Measurements from ENCODE around the gene SLC29A1. TPM values are rescaled to one million over a fixed set of nuclear protein-coding genes. Genes with fewer than 3 reads are reported as not detected.

Gene SLC29A1
- total and polyA plus RNA-seq, 5 donors, result 63.2 to 177 (median 138) TPM

- Histone ChIP-seq H3K4me3 (ENCODE audit: low read length) (peak overlapping the region; percentile 52), H3K27ac (ENCODE audit: low read length) (no peak overlapping the region), H3K9me3 (ENCODE audit: control insufficient read depth, low read length) (no peaks in the 10 kb centered on the region), H3K27me3 (ENCODE audit: control insufficient read depth, insufficient read depth) (no peaks in the 10 kb centered on the region), H3K4me1 (ENCODE audit: control insufficient read depth, insufficient read depth, low read length) (peaks cover 14% of the 10 kb centered on the region)
- intact Hi-C loops (cut with DNase I), result loop anchor here in 1 of 4 donors (5.0 kb wide), 1 partner anchor 73 kb away; no protein-coding TSS in a partner anchor
- 10% methylated on average over 13 of the region's 13 CpGs for WGBS
- peak in 1 of 3 donors; percentile 75 for DNase-seq
- peak in 1 of 2 donors; percentile 2 for ATAC-seq
These were observed 41.0 kb downstream of the SLC29A1 start for GRCh38 chr6:44264154-44265006.

DNA sequence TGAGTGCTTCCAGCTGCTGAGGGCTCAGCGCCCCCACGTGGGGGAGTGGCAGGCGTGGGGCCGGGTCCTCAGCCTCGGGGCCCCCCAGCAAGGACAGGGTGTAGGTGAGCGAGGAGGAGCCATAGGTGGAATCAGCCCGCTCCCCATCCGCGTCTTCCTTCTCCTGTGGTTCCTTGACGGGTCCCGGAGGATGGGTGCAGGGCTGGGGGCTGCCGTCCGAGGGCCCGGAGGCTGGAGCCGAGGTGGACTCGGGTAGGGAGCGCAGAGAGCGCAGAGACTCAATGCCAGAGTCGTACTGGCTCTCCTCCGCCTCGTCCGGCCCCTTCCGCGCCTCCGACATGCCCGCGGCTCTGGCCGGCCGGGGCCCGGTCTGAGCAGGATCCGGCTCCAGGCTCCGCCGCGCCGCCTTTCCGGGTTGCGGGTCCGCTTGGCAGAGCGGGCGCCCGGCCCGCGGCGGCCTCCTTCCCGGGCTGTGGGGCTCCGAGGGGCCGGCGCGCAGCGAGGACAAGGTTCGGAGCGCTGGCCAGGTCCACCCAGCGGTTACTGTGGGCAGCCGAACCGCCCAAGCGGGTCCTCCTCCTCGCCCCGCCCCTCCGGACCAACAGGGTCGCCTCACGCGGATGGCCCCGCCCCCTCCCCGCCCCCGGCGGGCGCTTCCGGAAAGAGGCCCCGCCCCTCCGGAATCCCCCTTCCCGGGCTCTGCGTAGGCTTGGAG is 41.8 kb downstream of the SLC29A1 start, which contains the start of gene NFKBIE:
TSS of gene NFKBIE (minus strand) at position 545 of the 715 bp plus-strand sequence. CDS start at position 340, 205 bp downstream.
- H3K4me1 ChIP-seq (ENCODE audit: control insufficient read depth, insufficient read depth, low read length), result peaks cover 14% of the 10 kb centered on the region
- no peaks in the 10 kb centered on the region for H3K9me3 ChIP-seq (ENCODE audit: control insufficient read depth, low read length)
- WGBS, result under 1% methylated on average over 71 of the region's 72 CpGs
- ATAC-seq, result peak; percentile 93 to 95
- peak; percentile 97 to 99 (median 99) for DNase-seq
- peak within 1 kb of the TSS; percentile 52 for H3K4me3 ChIP-seq (ENCODE audit: low read length)
- intact Hi-C loops (cut with DNase I), result loop anchor here in 1 of 4 donors (5.0 kb wide), 1 partner anchor 72 kb away; no protein-coding TSS in a partner anchor
- H3K27me3 ChIP-seq (ENCODE audit: control insufficient read depth, insufficient read depth), result no peaks in the 10 kb centered on the region
- peak within 1 kb of the TSS; percentile 10 for H3K27ac ChIP-seq (ENCODE audit: low read length)

GRCh38 chr6:44265722-44266233 is 42.4 kb downstream of the SLC29A1 start:
- 68% methylated on average over 17 of the region's 17 CpGs for WGBS
- H3K4me3 ChIP-seq (ENCODE audit: low read length), result peak overlapping the region; percentile 52
- DNase-seq (no peak), ATAC-seq (no peak)
- no peaks in the 10 kb centered on the region for H3K27me3 ChIP-seq (ENCODE audit: control insufficient read depth, insufficient read depth)
- peaks cover 14% of the 10 kb centered on the region for H3K4me1 ChIP-seq (ENCODE audit: control insufficient read depth, insufficient read depth, low read length)
- intact Hi-C loops (cut with DNase I), result loop anchor here in 1 of 4 donors (5.0 kb wide), 1 partner anchor 72 kb away; no protein-coding TSS in a partner anchor
- H3K9me3 ChIP-seq (ENCODE audit: control insufficient read depth, low read length), result no peaks in the 10 kb centered on the region
- H3K27ac ChIP-seq (ENCODE audit: low read length), result no peak overlapping the region

DNA sequence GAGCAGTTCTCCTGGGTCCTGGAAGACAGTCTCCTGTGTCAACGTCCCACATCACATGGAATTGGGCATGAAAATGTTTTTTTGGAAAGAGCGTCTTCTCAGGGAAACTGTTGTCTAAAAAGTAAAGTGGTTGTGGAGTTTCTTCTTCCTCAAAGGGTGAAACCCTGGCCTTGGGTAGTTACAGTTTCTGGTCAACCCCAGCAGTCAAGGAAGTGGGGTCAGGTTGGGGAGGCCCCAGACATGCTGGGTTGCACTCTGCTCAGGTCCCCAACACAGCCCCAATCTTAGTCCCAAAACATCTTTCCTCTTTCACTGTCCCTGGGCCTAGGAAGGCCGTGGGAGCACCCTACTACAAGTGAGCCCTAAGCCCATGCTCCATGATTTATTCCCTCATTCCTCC is 43.0 kb downstream of the SLC29A1 start:
- no peak overlapping the region for H3K4me3 ChIP-seq (ENCODE audit: low read length)
- DNase-seq, result no peak
- intact Hi-C loops (cut with DNase I), result loop anchor here in 1 of 4 donors (5.0 kb wide), 1 partner anchor 71 kb away; no protein-coding TSS in a partner anchor
- H3K27ac ChIP-seq (ENCODE audit: low read length), result no peak overlapping the region
- H3K27me3 ChIP-seq (ENCODE audit: control insufficient read depth, insufficient read depth), result no peaks in the 10 kb centered on the region
- no peak for ATAC-seq
- H3K4me1 ChIP-seq (ENCODE audit: control insufficient read depth, insufficient read depth, low read length), result peaks cover 14% of the 10 kb centered on the region
- H3K9me3 ChIP-seq (ENCODE audit: control insufficient read depth, low read length), result no peaks in the 10 kb centered on the region
- 69% methylated on average over 3 of the region's 3 CpGs for WGBS

DNA sequence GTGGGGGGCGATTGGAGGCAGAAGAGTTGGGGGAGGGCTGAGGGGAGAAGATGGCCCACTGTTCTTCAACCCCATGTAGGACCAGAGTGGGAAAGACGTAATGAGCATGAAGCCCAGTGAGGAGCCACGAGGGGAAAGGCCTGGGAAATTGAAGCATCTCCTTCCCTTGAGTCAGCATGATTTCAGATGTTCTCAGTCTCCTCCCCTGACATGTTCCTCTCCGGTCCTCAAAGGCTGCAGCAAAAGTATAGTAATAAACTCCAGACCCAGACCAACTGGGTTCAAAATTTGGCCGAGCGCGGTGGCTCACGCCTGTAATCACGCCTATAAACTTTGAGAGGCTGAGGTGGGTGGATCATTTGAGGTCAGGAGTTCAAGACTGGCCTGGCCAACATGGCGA is 43.9 kb downstream of the SLC29A1 start:
- intact Hi-C loops (cut with DNase I), result loop anchor here in 1 of 4 donors (5.0 kb wide), 1 partner anchor 70 kb away; no protein-coding TSS in a partner anchor
- ATAC-seq (no peak), DNase-seq (no peak)
- H3K4me1 ChIP-seq (ENCODE audit: control insufficient read depth, insufficient read depth, low read length), result peaks cover 14% of the 10 kb centered on the region
- H3K4me3 ChIP-seq (ENCODE audit: low read length), result no peak overlapping the region
- no peaks in the 10 kb centered on the region for H3K27me3 ChIP-seq (ENCODE audit: control insufficient read depth, insufficient read depth)
- no peak overlapping the region for H3K27ac ChIP-seq (ENCODE audit: low read length)
- WGBS, result 67% methylated on average over 10 of the region's 10 CpGs
- H3K9me3 ChIP-seq (ENCODE audit: control insufficient read depth, low read length), result no peaks in the 10 kb centered on the region

GRCh38 chr6:44268095-44268628 is 44.8 kb downstream of the SLC29A1 start:
- H3K27ac ChIP-seq (ENCODE audit: low read length), result no peak overlapping the region
- H3K9me3 ChIP-seq (ENCODE audit: control insufficient read depth, low read length), result no peaks in the 10 kb centered on the region
- ATAC-seq (no peak), DNase-seq (no peak)
- 18% methylated on average over 5 of the region's 5 CpGs for WGBS
- no peaks in the 10 kb centered on the region for H3K27me3 ChIP-seq (ENCODE audit: control insufficient read depth, insufficient read depth)
- H3K4me1 ChIP-seq (ENCODE audit: control insufficient read depth, insufficient read depth, low read length), result peaks cover 12% of the 10 kb centered on the region
- no peak overlapping the region for H3K4me3 ChIP-seq (ENCODE audit: low read length)
- intact Hi-C loops (cut with DNase I), result loop anchor here in 2 of 4 donors (1.0 to 5.0 kb wide), 2 partner anchors 69 to 70 kb away; no protein-coding TSS in a partner anchor

DNA sequence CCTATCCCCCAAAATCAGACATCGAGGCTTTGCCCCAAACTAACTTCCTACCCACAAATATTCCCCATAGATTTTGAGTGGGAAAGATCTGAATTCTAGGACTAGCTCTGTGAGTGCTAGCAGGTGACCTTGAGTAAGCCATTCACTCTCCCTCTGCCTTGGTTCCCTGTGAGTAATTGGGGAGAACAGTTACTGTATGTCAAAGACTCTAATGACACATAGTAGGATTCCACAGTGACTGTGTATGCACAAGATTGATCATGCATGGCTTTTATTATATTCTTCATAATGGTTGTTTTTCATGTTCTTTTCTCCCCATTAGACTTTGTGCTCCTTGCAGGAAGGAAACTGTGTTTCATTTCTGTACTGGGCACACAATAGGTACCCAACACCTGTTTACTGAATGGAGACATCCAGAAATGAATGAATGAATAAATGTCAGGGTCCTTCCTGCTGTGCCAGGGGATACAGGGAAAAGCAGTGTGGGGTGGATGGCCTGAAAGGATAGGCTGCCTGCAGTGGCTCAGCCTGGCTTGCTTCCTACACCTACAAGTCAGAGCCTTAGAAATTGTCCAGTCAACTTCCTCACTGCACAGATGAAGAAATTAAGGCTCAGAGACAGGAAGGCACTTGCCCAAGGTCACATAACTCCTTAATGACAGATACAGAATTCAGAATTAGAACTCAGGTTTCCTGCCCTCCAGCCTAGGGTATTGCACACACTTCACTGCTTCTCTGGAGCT is 46.0 kb downstream of the SLC29A1 start:
- DNase-seq (no peak), ATAC-seq (no peak)
- H3K4me3 ChIP-seq (ENCODE audit: low read length), result no peak overlapping the region
- no peaks in the 10 kb centered on the region for H3K9me3 ChIP-seq (ENCODE audit: control insufficient read depth, low read length)
- intact Hi-C loops (cut with DNase I), result loop anchor here in 1 of 4 donors (5.0 kb wide), 1 partner anchor 68 kb away; no protein-coding TSS in a partner anchor
- H3K27me3 ChIP-seq (ENCODE audit: control insufficient read depth, insufficient read depth), result no peaks in the 10 kb centered on the region
- WGBS, result 74% methylated on average over 1 of the region's 1 CpG
- no peak overlapping the region for H3K27ac ChIP-seq (ENCODE audit: low read length)
- peaks cover 1% of the 10 kb centered on the region for H3K4me1 ChIP-seq (ENCODE audit: control insufficient read depth, insufficient read depth, low read length)

GRCh38 chr6:44269921-44270525 is 46.6 kb downstream of the SLC29A1 start, which contains the start of gene TMEM151B:
Gene TMEM151B, plus strand, starts transcription at chr6:44270450. Its CDS starts 293 bp downstream, at chr6:44270743.
- Histone ChIP-seq H3K27me3 (ENCODE audit: control insufficient read depth, insufficient read depth) (no peaks in the 10 kb centered on the region), H3K9me3 (ENCODE audit: control insufficient read depth, low read length) (no peaks in the 10 kb centered on the region), H3K4me3 (ENCODE audit: low read length) (peak within 1 kb of the TSS; percentile 77), H3K27ac (ENCODE audit: low read length) (no peak within 1 kb of the TSS), H3K4me1 (ENCODE audit: control insufficient read depth, insufficient read depth, low read length) (no peaks in the 10 kb centered on the region)
- intact Hi-C loops (cut with DNase I), result loop anchor here in 2 of 4 donors (5.0 to 10.0 kb wide), 2 partner anchors 65 to 67 kb away; no protein-coding TSS in a partner anchor
- no peak for ATAC-seq
- 9% methylated on average over 29 of the region's 29 CpGs for WGBS
- peak in 1 of 3 donors; percentile 63 for DNase-seq

GRCh38 chr6:44270526-44271405 is 47.4 kb downstream of the SLC29A1 start:
- Histone ChIP-seq H3K4me1 (ENCODE audit: control insufficient read depth, insufficient read depth, low read length) (no peaks in the 10 kb centered on the region), H3K4me3 (ENCODE audit: low read length) (peak overlapping the region; percentile 77), H3K27me3 (ENCODE audit: control insufficient read depth, insufficient read depth) (no peaks in the 10 kb centered on the region), H3K9me3 (ENCODE audit: control insufficient read depth, low read length) (no peaks in the 10 kb centered on the region), H3K27ac (ENCODE audit: low read length) (no peak overlapping the region)
- intact Hi-C loops (cut with DNase I), result loop anchor here in 1 of 4 donors (10.0 kb wide), 1 partner anchor 64 kb away; no protein-coding TSS in a partner anchor
- DNase-seq (no peak), ATAC-seq (no peak)
- 2% methylated on average over 89 of the region's 90 CpGs for WGBS

All from right cardiac atrium (tissue), 5 donors.